HG02981 (cell line): ENCODE results near the gene KCNK15.
"Not testable (repeated sequence)": the region's sequence is repeated elsewhere in the genome, so short reads cannot be mapped to it uniquely, and the experiment has no call there.

Experiments used
- ATAC-seq: cut with Tn5 transposase; IDR thresholded peaks from one replicate; pipeline ENCODE4 v1.9.1; 2021; ENCODE audit warnings: mild to moderate bottlenecking, moderate library complexity; ENCODE audit not compliant: unreplicated experiment

KCNK15 gene

GRCh38 chr20:44745598-44746366, at the start of gene KCNK15:
KCNK15 (plus strand) TSS chr20:44745865; CDS start chr20:44745911, 46 bp downstream.
- ATAC-seq, result no peak

- no peak for ATAC-seq
These were observed 49.4 kb upstream of the KCNK15 start for GRCh38 chr20:44696315-44696714.

- ATAC-seq, result not testable (repeated sequence)
These were observed 48.6 kb upstream of the KCNK15 start for GRCh38 chr20:44697041-44697440.

- ATAC-seq, result no peak
These were observed 47.3 kb upstream of the KCNK15 start for GRCh38 chr20:44698351-44698750.

GRCh38 chr20:44700306-44700705, 45.4 kb upstream of the KCNK15 start:
- ATAC-seq, result no peak

GRCh38 chr20:44701118-44701857, 44.4 kb upstream of the KCNK15 start:
- ATAC-seq, result no peak

- ATAC-seq, result no peak
These were observed 43.8 kb upstream of the KCNK15 start for GRCh38 chr20:44701858-44702256.

GRCh38 chr20:44702776-44703175, 42.9 kb upstream of the KCNK15 start:
- peak; percentile 60 for ATAC-seq

GRCh38 chr20:44703183-44703925, 42.3 kb upstream of the KCNK15 start:
- ATAC-seq, result no peak

GRCh38 chr20:44703956-44704488, 41.6 kb upstream of the KCNK15 start:
- no peak for ATAC-seq

- no peak for ATAC-seq
These were observed 41.1 kb upstream of the KCNK15 start for GRCh38 chr20:44704551-44704971.

- no peak for ATAC-seq
These were observed 40.1 kb upstream of the KCNK15 start for GRCh38 chr20:44705364-44706094.

- ATAC-seq, result no peak
These were observed 39.2 kb upstream of the KCNK15 start for GRCh38 chr20:44706301-44707017.

- no peak for ATAC-seq
These were observed 38.6 kb upstream of the KCNK15 start for GRCh38 chr20:44707018-44707579.

GRCh38 chr20:44709380-44709779, 36.3 kb upstream of the KCNK15 start:
- ATAC-seq, result no peak

- no peak for ATAC-seq
These were observed 35.9 kb upstream of the KCNK15 start for GRCh38 chr20:44709797-44710196.

- ATAC-seq, result no peak
These were observed 34.4 kb upstream of the KCNK15 start for GRCh38 chr20:44711237-44711636.

GRCh38 chr20:44714102-44714700, 31.5 kb upstream of the KCNK15 start:
- ATAC-seq, result no peak
